GM23338 (cell line): Measurements from ENCODE around the gene KCNK17. TPM values are rescaled to one million over a fixed set of nuclear protein-coding genes. Genes with fewer than 3 reads are reported as not detected.

ENCODE experiments used
- ATAC-seq: fragments of 200-7000 bp; cut with Tn5 transposase; 3 replicates; pipeline ENCODE4 v1.9.1; 2020
- DNase-seq: peaks from one replicate; pipeline ENCODE4 v3.0.0-alpha.2; 2015; ENCODE audit warnings: low spot score
- H2AFZ ChIP-seq: fragments of 200-600 bp; sonication (generic); 2 replicates; pipeline ENCODE4 v1.8.0; 2016; ENCODE audit warnings: antibody characterized with exemption, mild to moderate bottlenecking, moderate library complexity
- H3F3A ChIP-seq: fragments of 200-600 bp; sonication (generic); replicated peaks from 2 replicates; pipeline ENCODE4 v1.8.0; 2017; ENCODE audit warnings: antibody characterized with exemption, mixed run types, low read depth
- H3K27ac ChIP-seq: fragments of 200-600 bp; sonication (generic); 2 replicates; pipeline ENCODE4 v1.6.1; 2016; ENCODE audit warnings: low read depth
- H3K27me3 ChIP-seq: fragments of 200-600 bp; sonication (generic); 2 replicates; pipeline ENCODE4 v1.8.0; 2016; ENCODE audit warnings: mild to moderate bottlenecking, mixed run types, moderate library complexity; ENCODE audit not compliant: insufficient read depth
- H3K36me3 ChIP-seq: fragments of 200-600 bp; sonication (generic); 2 replicates; pipeline ENCODE4 v1.8.0; 2016; ENCODE audit warnings: mild to moderate bottlenecking; ENCODE audit not compliant: insufficient read depth
- H3K4me1 ChIP-seq: fragments of 200-600 bp; sonication (generic); 2 replicates; pipeline ENCODE4 v1.8.0; 2016; ENCODE audit warnings: mild to moderate bottlenecking, moderate library complexity; ENCODE audit not compliant: insufficient read depth
- H3K4me2 ChIP-seq: fragments of 200-600 bp; sonication (generic); 2 replicates; pipeline ENCODE4 v1.7.1; 2017; ENCODE audit warnings: mixed run types
- H3K4me3 ChIP-seq: fragments of 200-600 bp; sonication (generic); 2 replicates; pipeline ENCODE4 v1.6.1; 2016; ENCODE audit warnings: mixed run types
- H3K79me2 ChIP-seq: fragments of 200-600 bp; sonication (generic); replicated peaks from 2 replicates; pipeline ENCODE4 v1.8.0; 2017; ENCODE audit warnings: mild to moderate bottlenecking; ENCODE audit not compliant: insufficient read depth
- H3K9me2 ChIP-seq: fragments of 200-600 bp; sonication (generic); 2 replicates; pipeline ENCODE4 v1.8.0; 2017; ENCODE audit not compliant: insufficient read depth
- H4K20me1 ChIP-seq: fragments of 200-600 bp; sonication (generic); replicated peaks from 2 replicates; pipeline ENCODE4 v1.8.0; 2017; ENCODE audit warnings: mild to moderate bottlenecking; ENCODE audit not compliant: insufficient read depth
- H3K27ac Mint-ChIP-seq: 2 replicates; pipeline ENCODE4 v1.8.0; 2020; ENCODE audit warnings: inconsistent platforms, mild to moderate bottlenecking, moderate library complexity, mixed read lengths
- H3K27me3 Mint-ChIP-seq: 3 replicates; pipeline ENCODE4 v1.8.0; 2022; ENCODE audit warnings: low read depth, mild to moderate bottlenecking, moderate library complexity, mixed read lengths, inconsistent platforms; ENCODE audit not compliant: insufficient read depth, poor library complexity
- H3K36me3 Mint-ChIP-seq: 3 replicates; pipeline ENCODE4 v1.8.0; 2021; ENCODE audit warnings: low read depth, mild to moderate bottlenecking, inconsistent platforms, moderate library complexity, mixed read lengths
- H3K4me1 Mint-ChIP-seq: 3 replicates; pipeline ENCODE4 v1.8.0; 2020; ENCODE audit warnings: mild to moderate bottlenecking, inconsistent platforms, mixed read lengths
- H3K4me3 Mint-ChIP-seq: 3 replicates; pipeline ENCODE4 v1.8.0; 2021; ENCODE audit warnings: moderate library complexity, mild to moderate bottlenecking, inconsistent platforms, mixed read lengths
- H3K9me3 Mint-ChIP-seq: 3 replicates; pipeline ENCODE4 v1.8.0; 2020; ENCODE audit warnings: moderate library complexity, mild to moderate bottlenecking, inconsistent platforms, mixed read lengths
- CREB1 ChIP-seq: fragments of 250-450 bp; sonication (Bioruptor Pico); IDR thresholded peaks from 2 replicates; pipeline ENCODE4 v1.5.0; 2020; ENCODE audit warnings: low read depth, mild to moderate bottlenecking, moderate library complexity
- CTCF ChIP-seq, 2 experiments: fragments of 200-600 bp in 1 of 2; sonication (generic) in 1 of 2; conservative IDR thresholded peaks; 2 replicates each; pipeline versions ENCODE4 v1.5.1 to v1.6.1; 2016 to 2017; ENCODE audit warnings: antibody characterized with exemption in 2 of 2, low read depth in 2 of 2, mild to moderate bottlenecking in 2 of 2, moderate library complexity in 1 of 2
- EZH2 ChIP-seq: fragments of 200-600 bp; sonication (generic); IDR thresholded peaks from one replicate; pipeline ENCODE4 v1.8.0; 2017; ENCODE audit warnings: antibody characterized with exemption, mild to moderate bottlenecking, low read depth; ENCODE audit not compliant: unreplicated experiment
- EZH2phosphoT487 ChIP-seq: fragments of 200-600 bp; sonication (generic); IDR thresholded peaks from one replicate; pipeline ENCODE4 v1.8.1; 2018; ENCODE audit warnings: antibody characterized with exemption; ENCODE audit not compliant: unreplicated experiment
- JUNB ChIP-seq: IDR thresholded peaks from one replicate; pipeline ENCODE4 v1.6.1; 2016; ENCODE audit warnings: antibody characterized with exemption; ENCODE audit not compliant: unreplicated experiment
- NANOG ChIP-seq: IDR thresholded peaks from 2 replicates; pipeline ENCODE4 v1.6.1; 2016; ENCODE audit warnings: antibody characterized with exemption, borderline replicate concordance
- POLR2AphosphoS5 ChIP-seq: IDR thresholded peaks from 2 replicates; pipeline ENCODE4 v1.6.1; 2016; ENCODE audit warnings: antibody characterized with exemption, low read depth
- ZNF331 ChIP-seq: fragments of 250-450 bp; sonication (Bioruptor Pico); IDR thresholded peaks from 2 replicates; pipeline ENCODE4 v1.5.0; 2020; ENCODE audit warnings: low read depth, mild to moderate bottlenecking, moderate library complexity
- polyA plus RNA-seq: library from polyadenylated mRNA; unstranded; fragments of >200 nt; fragmentation: Nextera tagmentation; extraction: Ambion mirVana; gene quantifications from 2 replicates; pipeline ENCODE4 v1.2.1, GENCODE V29; 2016
- total RNA-seq: library from RNA; depleted of rRNA; stranded (reverse); fragments of >200 nt; shearing (Covaris generic); gene quantifications from 2 replicates; pipeline ENCODE4 v1.2.3, GENCODE V29; 2014

The KCNK17 gene
- total and polyA plus RNA-seq, 2 experiments from 2014 or later = 2.2 to 3.1 TPM

GRCh38 chr6:39312912-39313525 lies 1.2 kb downstream of the KCNK17 start:
- Histone ChIP-seq H3K27me3 (peaks cover 52% of the 10 kb centered on the region), H3K4me2 (peak overlapping the region; percentile 93)

GRCh38 chr6:39310542-39310941 lies 3.7 kb downstream of the KCNK17 start:
- H3K4me2 ChIP-seq = no peak overlapping the region
- TF ChIP-seq CTCF (conservative IDR thresholded peaks at IDR 0.05; ENCODE audit: low read depth in 2 of 2) = no peak
- TF ChIP-seq NANOG = no peak
- no peak for TF ChIP-seq JUNB
- no peak for TF ChIP-seq EZH2phosphoT487
- no peak for TF ChIP-seq POLR2AphosphoS5
- Mint-ChIP-seq H3K27me3 (peaks cover 51% of the 10 kb centered on the region), H3K4me3 (no peak overlapping the region), H3K4me1 (peaks cover 4% of the 10 kb centered on the region; the same call in 2 of the 3 replicates), H3K27ac (no peak overlapping the region), H3K36me3 (no peaks in the 10 kb centered on the region), H3K9me3 (no peaks in the 10 kb centered on the region)
- H3F3A ChIP-seq = no peaks in the 10 kb centered on the region
- H3K27ac ChIP-seq = no peak overlapping the region
- DNase-seq = no peak
- no peak overlapping the region for H3K4me3 ChIP-seq
- H3K9me2 ChIP-seq = no peaks in the 10 kb centered on the region
- no peak overlapping the region for H2AFZ ChIP-seq
- no peak for ATAC-seq
- no peaks in the 10 kb centered on the region for H3K79me2 ChIP-seq
- peaks cover 6% of the 10 kb centered on the region; the same call in 1 of the 2 replicates for H3K4me1 ChIP-seq
- H3K36me3 ChIP-seq = no peaks in the 10 kb centered on the region
- no peaks in the 10 kb centered on the region for H4K20me1 ChIP-seq
- peaks cover 46% of the 10 kb centered on the region for H3K27me3 ChIP-seq

More at GRCh38 chr6:39312912-39313525, 1.2 kb downstream of the KCNK17 start:
- Histone ChIP-seq H3K27ac (no peak overlapping the region), H2AFZ (peak overlapping the region; percentile 98), H3K36me3 (no peaks in the 10 kb centered on the region), H3K79me2 (no peaks in the 10 kb centered on the region), H3K4me3 (peak overlapping the region; percentile 77), H4K20me1 (no peaks in the 10 kb centered on the region), H3K9me2 (peaks cover 5% of the 10 kb centered on the region; the same call in 1 of the 2 replicates), H3K4me1 (peaks cover 6% of the 10 kb centered on the region; the same call in 1 of the 2 replicates), H3F3A (no peaks in the 10 kb centered on the region)
- TF ChIP-seq EZH2 (peak; percentile 67), CREB1 (CRISPR knock-in tag) (no peak)
- ATAC-seq (peak; percentile 24), DNase-seq (no peak)
- peaks cover 58% of the 10 kb centered on the region for H3K27me3 Mint-ChIP-seq
- no peaks in the 10 kb centered on the region for H3K36me3 Mint-ChIP-seq
- H3K9me3 Mint-ChIP-seq = no peaks in the 10 kb centered on the region
- no peak overlapping the region for H3K27ac Mint-ChIP-seq
- peaks cover 4% of the 10 kb centered on the region; the same call in 2 of the 3 replicates for H3K4me1 Mint-ChIP-seq
- H3K4me3 Mint-ChIP-seq = peak overlapping the region; percentile 73

- ATAC-seq (peak; percentile 53), DNase-seq (peak; percentile 89)
- Mint-ChIP-seq H3K36me3 (no peaks in the 10 kb centered on the region), H3K27me3 (peaks cover 46% of the 10 kb centered on the region), H3K4me3 (no peak overlapping the region), H3K27ac (no peak overlapping the region), H3K9me3 (no peaks in the 10 kb centered on the region), H3K4me1 (peaks cover 4% of the 10 kb centered on the region; the same call in 2 of the 3 replicates)
- Histone ChIP-seq H3F3A (no peaks in the 10 kb centered on the region), H3K36me3 (no peaks in the 10 kb centered on the region), H3K9me2 (no peaks in the 10 kb centered on the region), H2AFZ (no peak overlapping the region), H3K27ac (no peak overlapping the region), H3K27me3 (peaks cover 41% of the 10 kb centered on the region), H4K20me1 (no peaks in the 10 kb centered on the region), H3K4me2 (no peak overlapping the region), H3K79me2 (no peaks in the 10 kb centered on the region), H3K4me3 (no peak overlapping the region), H3K4me1 (peaks cover 6% of the 10 kb centered on the region; the same call in 1 of the 2 replicates)
- TF ChIP-seq CTCF (conservative IDR thresholded peaks at IDR 0.05; ENCODE audit: low read depth in 2 of 2) (peak; percentile 96 to 99), ZNF331 (CRISPR knock-in tag) (no peak), NANOG (no peak), EZH2 (no peak)
Measured at GRCh38 chr6:39309942-39310531, 4.2 kb downstream of the KCNK17 start.
